GM18520 (cell line): ENCODE measurements around the gene MANSC1.
"Not testable (repeated sequence)": the region's sequence is repeated elsewhere in the genome, so short reads cannot be mapped to it uniquely, and the experiment has no call there.

Experiments used
- ATAC-seq: cut with Tn5 transposase; IDR thresholded peaks from one replicate; pipeline ENCODE4 v1.9.1; 2021; ENCODE audit not compliant: unreplicated experiment

MANSC1 gene

GRCh38 chr12:12327802-12328201 is 22.2 kb downstream of the MANSC1 start:
- no peak for ATAC-seq

GRCh38 chr12:12326262-12326661 is 23.8 kb downstream of the MANSC1 start:
- ATAC-seq = no peak

GRCh38 chr12:12323591-12323990 is 26.5 kb downstream of the MANSC1 start:
- ATAC-seq = no peak

GRCh38 chr12:12323118-12323517 is 26.9 kb downstream of the MANSC1 start:
- no peak for ATAC-seq

GRCh38 chr12:12319451-12320183 is 30.4 kb downstream of the MANSC1 start:
- no peak for ATAC-seq

- no peak for ATAC-seq
These were observed 34.2 kb downstream of the MANSC1 start for GRCh38 chr12:12315838-12316237.

GRCh38 chr12:12310695-12311094 is 39.3 kb downstream of the MANSC1 start:
- not testable (repeated sequence) for ATAC-seq

GRCh38 chr12:12305568-12306300 is 44.3 kb downstream of the MANSC1 start:
- ATAC-seq = no peak

- no peak for ATAC-seq
These were observed 47.1 kb downstream of the MANSC1 start for GRCh38 chr12:12302976-12303375.

GRCh38 chr12:12301122-12301521 is 48.9 kb downstream of the MANSC1 start:
- ATAC-seq = no peak

- no peak for ATAC-seq
These were observed 52.7 kb downstream of the MANSC1 start for GRCh38 chr12:12297201-12297830.

GRCh38 chr12:12294215-12295005 is 55.6 kb downstream of the MANSC1 start:
- no peak for ATAC-seq

- ATAC-seq = no peak
These were observed 59.8 kb downstream of the MANSC1 start for GRCh38 chr12:12290206-12290605.

- no peak for ATAC-seq
These were observed 63.6 kb downstream of the MANSC1 start for GRCh38 chr12:12286441-12286840.

GRCh38 chr12:12282761-12283425 is 67.1 kb downstream of the MANSC1 start:
- ATAC-seq = no peak

- ATAC-seq = no peak
These were observed 67.8 kb downstream of the MANSC1 start for GRCh38 chr12:12282202-12282601.

- ATAC-seq = no peak
These were observed 68.9 kb downstream of the MANSC1 start for GRCh38 chr12:12281134-12281533.

GRCh38 chr12:12278899-12279298 is 71.1 kb downstream of the MANSC1 start:
- ATAC-seq = no peak
